NCI-H460 (cell line): ENCODE results near the gene HDDC2. TPM values are rescaled to one million over a fixed set of nuclear protein-coding genes. Genes with fewer than 3 reads are reported as not detected.
A peak's percentile ranks its signal among the peaks of the same experiment; 100 is the strongest.

Source experiments
- DNase-seq: peaks from one replicate; pipeline ENCODE4 v3.0.0-alpha.2; 2016; ENCODE audit warnings: low read depth; ENCODE audit errors: extremely low read depth
- total RNA-seq: library from RNA; depleted of rRNA; stranded (reverse); fragments of >200 nt; shearing (Covaris generic); gene quantifications from 2 replicates; pipeline ENCODE4 v1.2.3, GENCODE V29; 2014; rRNA removed

Gene HDDC2
- total RNA-seq, 1 experiment from 2014 or later, result 152 TPM

DNA sequence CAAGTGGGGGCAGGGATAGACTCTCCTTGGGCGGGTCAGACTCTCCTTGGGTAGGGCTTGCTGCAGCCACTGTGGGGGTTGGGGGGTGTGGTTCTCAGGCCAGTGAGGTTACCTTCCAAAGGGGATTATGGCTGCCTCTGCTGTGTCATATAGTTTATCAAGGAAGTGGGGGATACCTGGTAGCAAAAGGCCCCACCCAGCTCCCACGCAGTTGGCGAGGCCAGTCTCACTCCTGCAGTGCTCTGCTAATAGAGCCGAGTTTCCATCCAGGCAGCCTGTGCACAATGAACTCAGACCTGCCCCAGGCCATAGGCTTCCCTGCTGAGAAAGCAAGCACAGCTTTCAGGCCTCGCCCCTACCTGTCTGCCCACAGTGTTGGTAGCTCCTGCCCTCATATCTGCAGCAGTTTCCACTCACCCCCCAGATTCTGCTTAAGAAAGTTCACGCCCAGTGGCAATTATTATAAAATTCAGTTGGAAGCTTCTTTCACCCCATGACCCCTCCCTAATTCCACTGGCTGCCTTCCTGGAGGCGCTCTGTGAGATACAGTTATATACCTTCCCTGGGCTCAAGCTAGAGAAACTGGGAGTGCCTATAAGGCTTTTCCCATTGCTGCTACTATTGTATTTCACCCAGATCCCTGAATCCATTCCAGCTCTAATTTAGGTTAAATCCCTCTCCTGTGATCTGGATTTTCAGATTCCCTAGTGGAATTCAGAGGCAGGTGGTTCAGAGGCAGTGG is 56.1 kb downstream of the HDDC2 start:
- no peak for DNase-seq

DNA sequence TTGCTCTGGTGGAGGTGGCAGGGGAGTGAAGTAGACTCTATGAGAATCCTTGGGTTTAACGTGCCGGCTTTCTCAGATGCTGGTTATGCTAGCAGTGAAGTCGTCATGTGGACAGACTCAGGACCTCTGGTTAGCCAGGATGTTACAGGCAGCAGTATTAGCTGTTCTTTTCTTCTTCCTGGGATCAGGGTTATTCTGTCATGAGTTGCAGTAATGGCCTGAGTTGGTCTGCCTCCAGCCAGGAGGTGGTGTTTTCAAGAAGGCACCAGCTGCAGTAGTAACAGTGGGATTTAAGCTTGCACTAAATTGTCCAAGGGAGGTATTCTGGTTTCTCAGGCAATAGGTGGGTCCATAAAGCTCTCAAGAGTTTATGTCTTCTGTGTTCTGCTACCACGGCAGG is 56.7 kb downstream of the HDDC2 start:
- no peak for DNase-seq

DNA sequence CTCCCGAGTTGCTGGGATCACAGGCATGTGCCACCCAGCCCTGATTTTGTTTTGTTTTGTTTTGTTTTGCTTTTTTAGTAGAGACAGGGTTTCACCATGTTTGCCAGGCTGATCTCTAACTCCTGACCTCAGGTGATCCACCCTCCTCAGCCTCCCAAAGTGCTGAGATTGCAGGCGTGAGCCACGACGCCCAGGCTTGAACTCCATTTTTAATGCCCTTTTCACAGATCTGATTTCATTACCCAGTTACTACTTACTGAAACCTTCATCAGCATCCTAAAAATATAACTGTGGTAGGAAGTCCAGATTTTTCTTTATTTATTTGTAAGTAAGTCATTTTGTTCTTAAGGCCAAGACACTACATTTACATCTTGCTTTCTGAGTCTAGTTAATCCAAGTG is 64.0 kb downstream of the HDDC2 start:
- DNase-seq, result no peak

- DNase-seq, result peak; percentile 40
Measured at GRCh38 chr6:125236536-125237327, 65.0 kb downstream of the HDDC2 start.

GRCh38 chr6:125233202-125233601 is 68.6 kb downstream of the HDDC2 start:
- DNase-seq, result no peak

GRCh38 chr6:125232466-125232865 is 69.3 kb downstream of the HDDC2 start:
- no peak for DNase-seq

DNA sequence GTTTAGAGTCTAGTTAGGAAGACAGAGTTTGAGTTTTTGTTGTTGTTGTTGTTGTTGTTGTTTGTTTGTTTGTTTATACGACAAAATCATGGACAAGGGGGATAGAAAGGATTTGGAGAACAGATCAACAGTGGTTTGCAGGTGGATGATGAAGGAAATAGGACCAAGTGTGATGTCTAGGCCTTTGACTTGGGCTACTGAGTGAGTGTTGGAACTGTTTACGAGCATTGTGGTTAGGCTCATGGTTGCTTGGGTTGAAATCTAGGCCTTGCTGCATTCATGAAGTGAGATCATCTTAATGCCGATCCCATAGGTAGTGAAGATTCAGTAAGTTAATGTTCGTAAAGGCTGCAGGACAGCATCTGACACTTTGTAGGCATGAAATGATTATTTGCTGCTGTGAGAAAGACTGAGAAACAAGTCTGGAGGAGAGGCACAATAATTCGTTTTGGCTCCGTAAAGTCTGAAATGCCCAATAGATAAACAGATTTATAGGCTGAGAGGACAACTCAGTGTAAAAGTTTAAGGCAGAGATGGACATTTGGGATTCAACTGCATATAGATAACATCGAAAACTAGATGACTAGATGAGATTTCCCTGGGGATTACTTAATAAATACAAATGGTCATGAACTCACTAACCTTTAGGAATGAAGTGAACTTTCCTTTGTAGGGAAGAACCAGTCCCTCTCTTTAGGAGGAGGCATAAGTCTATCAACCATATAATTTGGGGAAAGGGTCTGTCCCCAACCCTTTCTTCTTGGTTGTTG is 70.0 kb downstream of the HDDC2 start:
- no peak for DNase-seq

- no peak for DNase-seq
Measured at GRCh38 chr6:125231133-125231532, 70.6 kb downstream of the HDDC2 start.

- DNase-seq, result no peak
Measured at GRCh38 chr6:125230674-125231073, 71.1 kb downstream of the HDDC2 start.

DNA sequence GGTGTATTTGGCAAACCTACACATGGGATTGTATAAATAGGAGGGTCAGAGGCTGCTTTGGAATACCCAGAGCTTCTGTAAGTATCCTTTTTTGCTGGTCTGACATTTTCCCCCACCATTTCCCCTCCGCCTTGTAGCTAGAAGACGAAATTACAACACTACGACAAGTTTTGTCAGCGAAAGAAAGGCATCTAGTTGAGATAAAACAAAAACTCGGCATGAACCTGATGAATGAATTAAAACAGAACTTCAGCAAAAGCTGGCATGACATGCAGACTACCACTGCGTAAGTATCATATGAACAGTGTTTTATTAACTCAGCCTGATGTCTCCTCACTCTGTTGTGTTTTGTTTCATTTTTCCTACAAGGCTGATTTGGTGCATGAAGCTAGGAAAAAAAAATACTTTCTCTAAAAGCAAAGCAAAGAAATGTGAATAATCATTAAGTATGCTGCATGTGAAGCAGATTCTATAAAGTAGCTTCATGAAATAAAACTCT is 72.7 kb downstream of the HDDC2 start:
- no peak for DNase-seq

DNA sequence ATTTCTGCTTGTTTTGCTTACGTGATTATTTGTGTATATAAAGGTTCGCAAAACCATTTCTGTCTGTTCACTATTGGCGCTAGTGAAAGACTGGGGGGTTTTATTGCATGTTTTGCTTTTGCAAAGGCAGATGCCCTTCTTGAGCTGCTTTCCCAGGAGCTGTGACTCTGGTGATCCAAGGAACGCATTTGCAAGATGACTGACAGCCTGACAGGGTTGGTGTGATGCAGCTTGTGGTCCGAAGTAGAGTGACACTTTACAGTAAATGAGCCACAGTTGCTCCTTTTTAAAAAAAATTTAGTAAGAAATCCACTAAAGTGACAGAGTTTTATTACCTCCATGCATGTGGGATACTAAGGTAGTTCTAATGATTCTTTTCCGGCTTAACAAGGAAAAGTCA is 74.5 kb downstream of the HDDC2 start:
- DNase-seq, result no peak

Other genes starting within 250 kb of the HDDC2 start
- 96.1 and 107 TPM in 2 replicates for gene TPD52L1, start 148.2 kb downstream of the HDDC2 start, total RNA-seq